HCT116 (cell line): Measurements from ENCODE around the gene RBBP6. TPM values are rescaled to one million over a fixed set of nuclear protein-coding genes. Genes with fewer than 3 reads are reported as not detected.

Experiments used
- ATAC-seq: fragments of 200-7000 bp; cut with Tn5 transposase; 2 replicates; pipeline ENCODE4 v1.9.1; 2020; ENCODE audit warnings: mild to moderate bottlenecking, moderate library complexity
- BruUV-seq: library from RNA; stranded (reverse); fragments of 400-500 nt; replicated peaks from 2 replicates; lab custom pipeline; 2021; lab: Mats Ljungman, UMichigan
- CTCF ChIA-PET: fragments of 300-600 bp; sonication (Branson Sonifier 250); formaldehyde crosslinking; loops from one replicate; lab custom pipeline; 2021; ENCODE audit warnings: antibody characterized with exemption; lab: Charles Lee
- POLR2A ChIA-PET: fragments of 300-600, 350-600 bp; sonication (Branson Sonifier 250); formaldehyde crosslinking; loops from one replicate; lab custom pipeline; 2021; ENCODE audit warnings: antibody characterized with exemption; lab: Charles Lee
- RAD21 ChIA-PET, 2 experiments: fragments of 300-600 bp; sonication (Branson Sonifier 250); formaldehyde crosslinking; loops; one replicate each; lab custom pipeline; 2023; ENCODE audit warnings: low total read pairs in 2 of 2; ENCODE audit not compliant: uncharacterized antibody in 2 of 2, unreplicated experiment in 2 of 2, low non-redundant PET in 1 of 2; lab: Charles Lee
- DNase-seq: peaks from one replicate; pipeline ENCODE4 v3.0.0-alpha.2; 2010; ENCODE audit warnings: low read depth, low spot score
- H2AFZ ChIP-seq: fragments of 200-600 bp; shearing (Covaris generic), sonication (generic); 2 replicates; pipeline ENCODE4 v1.6.1; 2017; ENCODE audit warnings: low read depth, mixed run types, mixed read lengths, antibody characterized with exemption, low read length; ENCODE audit not compliant: poor library complexity, severe bottlenecking
- H3K27ac ChIP-seq: 2 replicates; pipeline ENCODE4 v1.5.1; 2012; ENCODE audit warnings: low read depth, low read length
- H3K27me3 ChIP-seq: fragments of 200-600 bp; sonication (generic); 2 replicates; pipeline ENCODE4 v1.6.1; 2016; ENCODE audit warnings: mixed run types, low read length, mixed read lengths; ENCODE audit not compliant: insufficient read depth
- H3K36me3 ChIP-seq, 2 experiments: fragments of 200-500 bp in 1 of 2; fragments of 200-600 bp in 1 of 2; sonication (Bioruptor generic) in 1 of 2; sonication (generic) in 1 of 2; 2 replicates each; pipeline versions ENCODE4 v1.5.1 to v1.6.1; 2014 to 2016; ENCODE audit warnings: low read length in 2 of 2, inconsistent platforms in 1 of 2, mixed read lengths in 1 of 2, mixed run types in 1 of 2; ENCODE audit not compliant: insufficient read depth in 2 of 2, control insufficient read depth in 1 of 2
- H3K4me1 ChIP-seq, 2 experiments: fragments of 200-600 bp in 1 of 2; sonication (generic) in 1 of 2; 2 replicates each; pipeline versions ENCODE4 v1.5.1 to v1.6.1; 2012 to 2017; ENCODE audit warnings: low read length in 2 of 2, inconsistent platforms in 1 of 2, mild to moderate bottlenecking in 1 of 2, mixed read lengths in 1 of 2, mixed run types in 1 of 2, moderate library complexity in 1 of 2; ENCODE audit not compliant: insufficient read depth in 2 of 2, control insufficient read depth in 1 of 2
- H3K4me2 ChIP-seq: fragments of 200-600 bp; sonication (generic); 2 replicates; pipeline ENCODE4 v1.6.1; 2017; ENCODE audit warnings: mixed run types, low read length, mixed read lengths
- H3K4me3 ChIP-seq, 2 experiments: fragments of 200-600 bp in 1 of 2; sonication (generic) in 1 of 2; replicated peaks in 1 of 2; 2 replicates each; pipeline ENCODE4 v1.5.1; 2011 to 2016; ENCODE audit warnings: low read length in 2 of 2, control low read depth in 1 of 2, low read depth in 1 of 2, mild to moderate bottlenecking in 1 of 2, mixed read lengths in 1 of 2, mixed run types in 1 of 2
- H3K79me2 ChIP-seq: fragments of 200-600 bp; sonication (generic); 2 replicates; pipeline ENCODE4 v1.6.1; 2017; ENCODE audit warnings: mild to moderate bottlenecking, mixed run types, low read length, moderate library complexity, mixed read lengths; ENCODE audit not compliant: insufficient read depth
- H3K9ac ChIP-seq: fragments of 200-600 bp; sonication (generic); 2 replicates; pipeline ENCODE4 v1.6.1; 2016; ENCODE audit warnings: low read length, mixed read lengths
- H3K9me2 ChIP-seq: fragments of 200-600 bp; sonication (generic), shearing (Covaris generic); 2 replicates; pipeline ENCODE4 v1.6.1; 2017; ENCODE audit warnings: mixed run types, mild to moderate bottlenecking, moderate library complexity; ENCODE audit not compliant: insufficient read depth
- H3K9me3 ChIP-seq, 2 experiments: fragments of 200-500 bp in 1 of 2; fragments of 200-600 bp in 1 of 2; sonication (Bioruptor generic) in 1 of 2; sonication (generic) in 1 of 2; 2 replicates each; pipeline ENCODE4 v1.6.1; 2014 to 2017; ENCODE audit warnings: low read length in 2 of 2, mixed read lengths in 2 of 2, inconsistent platforms in 1 of 2, low read depth in 1 of 2, mild to moderate bottlenecking in 1 of 2, mixed run types in 1 of 2, moderate library complexity in 1 of 2; ENCODE audit not compliant: control insufficient read depth in 1 of 2, insufficient read depth in 1 of 2
- H4K20me1 ChIP-seq: fragments of 200-600 bp; sonication (generic), shearing (Covaris generic); 2 replicates; pipeline ENCODE4 v1.6.1; 2017; ENCODE audit warnings: mixed run types, mild to moderate bottlenecking, moderate library complexity; ENCODE audit not compliant: insufficient read depth
- CBX3 ChIP-seq: IDR thresholded peaks from 2 replicates; pipeline ENCODE4 v1.6.1; 2012; ENCODE audit warnings: low read depth
- CEBPB ChIP-seq: IDR thresholded peaks from 2 replicates; pipeline ENCODE4 v1.6.1; 2012; ENCODE audit warnings: low read depth
- EGR1 ChIP-seq: IDR thresholded peaks from 2 replicates; pipeline ENCODE4 v1.6.1; 2012; ENCODE audit warnings: low read depth
- EZH2 ChIP-seq: fragments of 200-600 bp; sonication (generic); IDR thresholded peaks from 2 replicates; pipeline ENCODE4 v1.6.1; 2017; ENCODE audit warnings: antibody characterized with exemption, mixed run types
- JUND ChIP-seq: IDR thresholded peaks from 2 replicates; pipeline ENCODE4 v1.6.1; 2012
- POLR2A ChIP-seq: IDR thresholded peaks from 2 replicates; pipeline ENCODE4 v1.7.0; 2011; ENCODE audit warnings: borderline replicate concordance; ENCODE audit not compliant: insufficient read depth, insufficient read length; ENCODE audit errors: extremely low read depth
- RAD21 ChIP-seq: IDR thresholded peaks from 2 replicates; pipeline ENCODE4 v1.6.1; 2012; ENCODE audit warnings: low read depth, mild to moderate bottlenecking
- SP1 ChIP-seq: IDR thresholded peaks from 2 replicates; pipeline ENCODE4 v1.6.1; 2012; ENCODE audit warnings: low read depth
- SRF ChIP-seq: IDR thresholded peaks from 2 replicates; pipeline ENCODE4 v1.6.1; 2012; ENCODE audit warnings: low read depth
- TCF7L2 ChIP-seq: IDR thresholded peaks from 2 replicates; pipeline ENCODE4 v1.7.0; 2011; ENCODE audit warnings: borderline replicate concordance, inconsistent platforms; ENCODE audit not compliant: insufficient read depth, insufficient read length; ENCODE audit errors: extremely low read depth
- YY1 ChIP-seq: IDR thresholded peaks from 2 replicates; pipeline ENCODE4 v1.6.1; 2011; ENCODE audit warnings: low read length, low read depth, moderate library complexity, mild to moderate bottlenecking; ENCODE audit not compliant: insufficient replicate concordance; ENCODE audit errors: extremely low read depth
- ZFX ChIP-seq: fragments of 450-650 bp; IDR thresholded peaks from 2 replicates; pipeline ENCODE4 v1.6.1; 2017
- ZNF274 ChIP-seq: fragments of 200-500 bp; sonication (Bioruptor generic); IDR thresholded peaks from 2 replicates; pipeline ENCODE4 v1.6.1; 2014; ENCODE audit warnings: mild to moderate bottlenecking, low read depth, low read length, inconsistent platforms
- intact Hi-C: fragments of 100-400 bp; cut with micrococcal nuclease; formaldehyde crosslinking; loops from 2 replicates; pipeline ENCODE4 v1.10.0; 2022
- total RNA-seq: library from RNA; stranded (reverse); gene quantifications from one replicate; pipeline ENCODE4 v1.2.1, GENCODE V29; 2021; ENCODE audit not compliant: unreplicated experiment
- TF ChIP-seq, protein P1 (sequence below): IDR thresholded peaks from 2 replicates; pipeline ENCODE4 v1.6.1; 2012; ENCODE audit warnings: low read depth
- TF ChIP-seq, protein P2 (sequence below): IDR thresholded peaks from 2 replicates; pipeline ENCODE4 v1.6.1; 2011; ENCODE audit warnings: mild to moderate bottlenecking, low read length, moderate library complexity; ENCODE audit not compliant: insufficient replicate concordance; ENCODE audit errors: extremely low read depth

Gene RBBP6
- total RNA-seq, 1 experiment from 2014 or later, result 52.4 TPM

DNA sequence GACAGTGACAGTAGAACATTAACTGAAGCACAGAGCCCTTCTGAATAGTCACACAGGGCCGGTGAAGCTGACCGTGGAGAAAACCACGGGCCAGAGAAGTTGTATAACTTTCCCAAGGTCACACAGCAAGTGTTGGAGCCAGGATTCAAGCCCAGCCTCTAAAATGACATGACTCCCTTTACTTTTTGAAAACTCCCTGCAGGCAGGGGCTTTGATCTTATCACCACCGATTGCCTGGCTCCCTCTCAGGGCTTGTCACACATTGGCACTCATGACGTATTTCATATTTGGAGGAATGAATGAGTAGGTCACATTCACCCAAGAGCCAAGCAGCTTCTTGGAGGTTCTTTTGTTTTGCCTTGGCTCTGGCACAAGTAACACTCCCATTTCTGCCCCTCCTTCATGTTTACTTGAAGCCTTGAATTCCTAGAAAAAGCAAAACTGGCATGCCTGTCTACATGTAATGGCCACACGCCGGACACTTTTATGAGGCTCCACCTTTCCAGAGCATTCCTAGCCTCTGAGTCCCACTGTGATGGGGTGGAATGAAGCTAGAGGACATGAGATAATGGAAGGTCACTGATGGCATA lies 13.3 kb upstream of the RBBP6 start:
- intact Hi-C loops, result no loop called here
- no peaks in the 10 kb centered on the region for H3K9me3 ChIP-seq
- no peaks in the 10 kb centered on the region for H3K79me2 ChIP-seq
- ChIA-PET POLR2A (interaction anchor here (0.5 kb wide), 1 partner anchor 176 kb away, joined by 3 read pairs; no protein-coding TSS in a partner anchor), CTCF (interaction anchor here (1.3 to 1.7 kb wide), 2 partner anchors 9 to 21 kb away, joined by 4 to 7 read pairs; no protein-coding TSS in a partner anchor), RAD21 (no interaction called here)
- 0 out of 2 replicates have a peak overlapping the region, but pooled peaks have one; percentile 22 for H3K4me2 ChIP-seq
- no peaks in the 10 kb centered on the region for H3K9me2 ChIP-seq
- H3K36me3 ChIP-seq, result no peaks in the 10 kb centered on the region
- no peak overlapping the region for H3K27ac ChIP-seq
- no peak overlapping the region for H3K4me3 ChIP-seq
- no TSS peak for BruUV-seq
- DNase-seq (no peak), ATAC-seq (no peak; the same call in 1 of the 2 replicates)
- H3K27me3 ChIP-seq, result no peaks in the 10 kb centered on the region
- H4K20me1 ChIP-seq, result no peaks in the 10 kb centered on the region
- H3K4me1 ChIP-seq, result peaks cover 0 to 9% of the 10 kb centered on the region in 2 experiments; a peak in 2 of 4 replicates
- H3K9ac ChIP-seq, result no peak overlapping the region
- peak overlapping the region; percentile 18 for H2AFZ ChIP-seq
- TF ChIP-seq YY1 (no peak), POLR2A (no peak), CEBPB (no peak), SP1 (no peak), ZFX (no peak), EGR1 (no peak), ZNF274 (no peak), RAD21 (no peak), CBX3 (no peak), EZH2 (no peak), JUND (no peak), SRF (no peak), TCF7L2 (no peak)
- TF ChIP-seq, protein P1, sequence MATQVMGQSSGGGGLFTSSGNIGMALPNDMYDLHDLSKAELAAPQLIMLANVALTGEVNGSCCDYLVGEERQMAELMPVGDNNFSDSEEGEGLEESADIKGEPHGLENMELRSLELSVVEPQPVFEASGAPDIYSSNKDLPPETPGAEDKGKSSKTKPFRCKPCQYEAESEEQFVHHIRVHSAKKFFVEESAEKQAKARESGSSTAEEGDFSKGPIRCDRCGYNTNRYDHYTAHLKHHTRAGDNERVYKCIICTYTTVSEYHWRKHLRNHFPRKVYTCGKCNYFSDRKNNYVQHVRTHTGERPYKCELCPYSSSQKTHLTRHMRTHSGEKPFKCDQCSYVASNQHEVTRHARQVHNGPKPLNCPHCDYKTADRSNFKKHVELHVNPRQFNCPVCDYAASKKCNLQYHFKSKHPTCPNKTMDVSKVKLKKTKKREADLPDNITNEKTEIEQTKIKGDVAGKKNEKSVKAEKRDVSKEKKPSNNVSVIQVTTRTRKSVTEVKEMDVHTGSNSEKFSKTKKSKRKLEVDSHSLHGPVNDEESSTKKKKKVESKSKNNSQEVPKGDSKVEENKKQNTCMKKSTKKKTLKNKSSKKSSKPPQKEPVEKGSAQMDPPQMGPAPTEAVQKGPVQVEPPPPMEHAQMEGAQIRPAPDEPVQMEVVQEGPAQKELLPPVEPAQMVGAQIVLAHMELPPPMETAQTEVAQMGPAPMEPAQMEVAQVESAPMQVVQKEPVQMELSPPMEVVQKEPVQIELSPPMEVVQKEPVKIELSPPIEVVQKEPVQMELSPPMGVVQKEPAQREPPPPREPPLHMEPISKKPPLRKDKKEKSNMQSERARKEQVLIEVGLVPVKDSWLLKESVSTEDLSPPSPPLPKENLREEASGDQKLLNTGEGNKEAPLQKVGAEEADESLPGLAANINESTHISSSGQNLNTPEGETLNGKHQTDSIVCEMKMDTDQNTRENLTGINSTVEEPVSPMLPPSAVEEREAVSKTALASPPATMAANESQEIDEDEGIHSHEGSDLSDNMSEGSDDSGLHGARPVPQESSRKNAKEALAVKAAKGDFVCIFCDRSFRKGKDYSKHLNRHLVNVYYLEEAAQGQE, result no peak
- TF ChIP-seq, protein P2, sequence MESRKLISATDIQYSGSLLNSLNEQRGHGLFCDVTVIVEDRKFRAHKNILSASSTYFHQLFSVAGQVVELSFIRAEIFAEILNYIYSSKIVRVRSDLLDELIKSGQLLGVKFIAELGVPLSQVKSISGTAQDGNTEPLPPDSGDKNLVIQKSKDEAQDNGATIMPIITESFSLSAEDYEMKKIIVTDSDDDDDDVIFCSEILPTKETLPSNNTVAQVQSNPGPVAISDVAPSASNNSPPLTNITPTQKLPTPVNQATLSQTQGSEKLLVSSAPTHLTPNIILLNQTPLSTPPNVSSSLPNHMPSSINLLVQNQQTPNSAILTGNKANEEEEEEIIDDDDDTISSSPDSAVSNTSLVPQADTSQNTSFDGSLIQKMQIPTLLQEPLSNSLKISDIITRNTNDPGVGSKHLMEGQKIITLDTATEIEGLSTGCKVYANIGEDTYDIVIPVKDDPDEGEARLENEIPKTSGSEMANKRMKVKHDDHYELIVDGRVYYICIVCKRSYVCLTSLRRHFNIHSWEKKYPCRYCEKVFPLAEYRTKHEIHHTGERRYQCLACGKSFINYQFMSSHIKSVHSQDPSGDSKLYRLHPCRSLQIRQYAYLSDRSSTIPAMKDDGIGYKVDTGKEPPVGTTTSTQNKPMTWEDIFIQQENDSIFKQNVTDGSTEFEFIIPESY, result no peak
